T-helper 2 cell treated with Interferon-gamma antibody and Interleukin-4, amounts not matched to agents 5 μg/mL and 100 μg/mL, for 36 hours (primary cell): ENCODE measurements around the gene DHRS2.
"Not testable (repeated sequence)": the region's sequence is repeated elsewhere in the genome, so short reads cannot be mapped to it uniquely, and the experiment has no call there.

Source experiments
- DNase-seq: peaks from one replicate; pipeline ENCODE4 v3.0.0; 2021; ENCODE audit warnings: low spot score
- H3K27ac Mint-ChIP-seq: one replicate; pipeline ENCODE4 v1.8.0; 2021; ENCODE audit warnings: mild to moderate bottlenecking, mixed read lengths
- H3K27me3 Mint-ChIP-seq: one replicate; pipeline ENCODE4 v1.8.0; 2021; ENCODE audit warnings: low read depth, mixed read lengths
- H3K36me3 Mint-ChIP-seq: one replicate; pipeline ENCODE4 v1.8.0; 2021; ENCODE audit warnings: low read depth, mixed read lengths
- H3K4me1 Mint-ChIP-seq: one replicate; pipeline ENCODE4 v1.8.0; 2021; ENCODE audit warnings: low read depth, mixed read lengths
- H3K4me3 Mint-ChIP-seq: one replicate; pipeline ENCODE4 v1.8.0; 2022; ENCODE audit warnings: mild to moderate bottlenecking, moderate library complexity, mixed read lengths
- H3K9me3 Mint-ChIP-seq: one replicate; pipeline ENCODE4 v1.8.0; 2021; ENCODE audit warnings: mixed read lengths

The DHRS2 gene, protein sequence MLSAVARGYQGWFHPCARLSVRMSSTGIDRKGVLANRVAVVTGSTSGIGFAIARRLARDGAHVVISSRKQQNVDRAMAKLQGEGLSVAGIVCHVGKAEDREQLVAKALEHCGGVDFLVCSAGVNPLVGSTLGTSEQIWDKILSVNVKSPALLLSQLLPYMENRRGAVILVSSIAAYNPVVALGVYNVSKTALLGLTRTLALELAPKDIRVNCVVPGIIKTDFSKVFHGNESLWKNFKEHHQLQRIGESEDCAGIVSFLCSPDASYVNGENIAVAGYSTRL

DNA sequence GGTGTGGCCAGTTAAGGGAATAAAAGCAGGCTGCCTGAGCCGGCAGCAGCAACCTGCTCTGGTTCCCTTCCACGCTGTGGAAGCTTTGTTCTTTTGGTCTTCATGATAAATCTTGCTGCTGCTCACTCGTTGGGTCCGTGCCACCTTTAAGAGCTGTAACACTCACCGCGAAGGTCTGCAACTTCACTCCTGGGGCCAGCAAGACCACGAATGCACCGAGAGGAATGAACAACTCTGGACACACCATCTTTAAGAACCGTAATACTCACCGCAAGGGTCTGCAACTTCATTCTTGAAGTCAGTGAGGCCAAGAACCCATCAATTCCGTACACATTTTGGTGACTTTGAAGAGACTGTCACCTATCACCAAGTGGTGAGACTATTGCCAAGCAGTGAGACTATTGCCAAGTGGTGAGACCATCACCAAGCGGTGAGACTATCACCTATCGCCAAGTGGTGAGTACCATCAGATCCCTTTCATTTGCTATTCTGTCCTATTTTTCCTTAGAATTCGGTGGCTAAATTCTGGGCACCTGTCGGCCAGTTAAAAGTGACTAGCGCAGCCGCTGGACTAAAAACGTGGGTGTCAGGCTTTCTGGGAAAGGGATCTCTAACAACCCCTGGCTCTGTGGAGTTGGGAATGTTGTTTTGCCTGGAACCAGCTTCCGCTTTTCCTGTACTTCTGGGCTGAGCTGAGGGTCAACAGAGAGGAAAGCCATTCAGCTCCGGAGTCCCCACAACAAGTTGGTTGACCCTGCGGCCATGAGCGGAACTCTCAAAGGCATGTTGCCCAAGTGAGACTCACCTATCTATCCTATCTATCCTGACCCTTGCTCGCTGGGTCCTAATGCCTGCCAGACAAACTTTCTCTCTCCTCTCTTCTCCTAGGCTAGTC, at the start of gene DHRS2:
DHRS2 (plus strand) TSS at position 48 of the 895 bp plus-strand sequence. CDS start 2,501 bp downstream, outside the sequence.
- no peaks in the 10 kb centered on the region for H3K36me3 Mint-ChIP-seq
- no peaks in the 10 kb centered on the region for H3K27me3 Mint-ChIP-seq
- no peak within 1 kb of the TSS for H3K27ac Mint-ChIP-seq

DNA sequence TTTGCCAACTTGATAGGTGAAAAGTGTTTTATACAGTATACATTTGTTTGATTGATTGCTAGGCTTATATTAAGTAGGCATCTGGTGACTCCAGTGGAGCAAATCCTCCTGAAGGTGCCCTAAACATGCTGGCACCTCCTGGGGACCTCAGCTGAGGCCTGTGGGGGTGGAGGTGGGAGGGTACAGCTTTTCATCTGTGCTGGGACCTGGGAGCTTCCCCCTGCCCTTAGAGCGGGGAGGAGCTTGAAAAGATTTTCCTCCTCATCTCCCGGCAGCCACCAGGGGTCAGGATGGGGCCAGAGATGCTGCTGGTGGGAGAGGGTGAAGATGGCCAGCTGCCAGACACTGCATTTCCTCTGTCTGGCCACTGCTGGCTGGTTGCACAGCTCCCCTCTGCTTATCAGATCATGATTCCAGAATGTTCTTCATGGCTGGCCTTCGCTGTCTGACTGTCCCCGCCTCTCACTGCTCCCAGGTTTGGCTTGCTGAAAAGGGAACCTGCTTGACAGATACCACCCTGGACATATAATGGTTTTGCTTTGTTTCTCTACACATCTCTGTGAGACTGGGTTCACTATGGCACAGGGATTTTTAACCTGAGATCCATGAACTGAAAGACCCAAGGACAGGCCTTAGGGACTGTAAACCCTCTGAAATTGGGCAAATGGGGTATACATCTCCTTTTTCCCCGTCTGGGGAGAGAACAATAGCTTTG, 47.1 kb upstream of the DHRS2 start:
- Mint-ChIP-seq H3K4me3 (no peak overlapping the region), H3K27ac (no peak overlapping the region), H3K27me3 (peaks cover 14% of the 10 kb centered on the region), H3K4me1 (peaks cover 4% of the 10 kb centered on the region), H3K9me3 (no peaks in the 10 kb centered on the region), H3K36me3 (no peaks in the 10 kb centered on the region)
- DNase-seq = peak; percentile 71

More for the DNA sequence above, at the start of gene DHRS2:
- Mint-ChIP-seq H3K4me3 (no peak within 1 kb of the TSS), H3K4me1 (peaks cover 7% of the 10 kb centered on the region), H3K9me3 (no peaks in the 10 kb centered on the region)
- DNase-seq = no peak

DNA sequence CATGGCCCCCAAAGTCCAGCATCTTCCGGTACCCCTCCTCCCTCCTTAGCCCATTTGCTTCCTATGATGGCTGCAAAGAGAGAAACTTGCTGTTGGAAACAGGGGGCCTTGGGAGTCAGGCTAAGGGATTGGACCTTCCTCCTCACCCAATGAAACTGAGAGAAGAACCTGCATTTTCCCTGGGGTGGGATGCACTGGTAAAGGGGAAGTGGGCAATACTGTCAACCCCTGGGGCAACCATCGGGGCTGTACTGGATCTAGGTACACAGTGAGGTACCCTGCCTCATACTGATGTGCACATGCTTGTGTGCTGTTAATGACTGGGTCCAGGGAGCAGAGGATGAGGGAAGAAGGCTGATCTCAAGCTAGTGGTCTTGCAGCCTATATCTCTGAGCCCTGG, 46.6 kb upstream of the DHRS2 start:
- no peak for DNase-seq
- Mint-ChIP-seq H3K36me3 (no peaks in the 10 kb centered on the region), H3K4me3 (no peak overlapping the region), H3K27ac (no peak overlapping the region), H3K4me1 (peaks cover 4% of the 10 kb centered on the region), H3K27me3 (peaks cover 11% of the 10 kb centered on the region), H3K9me3 (no peaks in the 10 kb centered on the region)

DNA sequence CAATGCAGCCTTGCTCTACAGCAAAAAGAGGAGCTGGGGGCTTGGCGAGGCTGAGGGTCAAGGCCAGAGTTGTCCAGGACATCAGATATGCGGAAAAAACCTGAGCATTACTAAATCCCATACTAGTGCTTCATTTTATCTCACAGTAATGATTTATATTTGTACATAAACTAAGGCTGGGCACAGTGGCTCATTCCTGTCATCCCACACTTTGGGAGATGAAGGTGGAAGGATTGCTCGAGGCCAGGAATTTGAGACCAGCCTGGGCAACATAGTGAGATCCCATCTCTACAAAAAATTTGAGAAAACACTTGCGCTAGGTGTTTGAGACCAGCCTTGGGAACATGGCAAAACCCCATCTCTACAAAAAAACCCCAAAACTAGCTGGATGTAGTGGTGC, 46.0 kb upstream of the DHRS2 start:
- H3K36me3 Mint-ChIP-seq = no peaks in the 10 kb centered on the region
- H3K27me3 Mint-ChIP-seq = peaks cover 13% of the 10 kb centered on the region
- H3K4me3 Mint-ChIP-seq = no peak overlapping the region
- H3K4me1 Mint-ChIP-seq = peaks cover 4% of the 10 kb centered on the region
- no peak overlapping the region for H3K27ac Mint-ChIP-seq
- no peak for DNase-seq
- H3K9me3 Mint-ChIP-seq = no peaks in the 10 kb centered on the region

DNA sequence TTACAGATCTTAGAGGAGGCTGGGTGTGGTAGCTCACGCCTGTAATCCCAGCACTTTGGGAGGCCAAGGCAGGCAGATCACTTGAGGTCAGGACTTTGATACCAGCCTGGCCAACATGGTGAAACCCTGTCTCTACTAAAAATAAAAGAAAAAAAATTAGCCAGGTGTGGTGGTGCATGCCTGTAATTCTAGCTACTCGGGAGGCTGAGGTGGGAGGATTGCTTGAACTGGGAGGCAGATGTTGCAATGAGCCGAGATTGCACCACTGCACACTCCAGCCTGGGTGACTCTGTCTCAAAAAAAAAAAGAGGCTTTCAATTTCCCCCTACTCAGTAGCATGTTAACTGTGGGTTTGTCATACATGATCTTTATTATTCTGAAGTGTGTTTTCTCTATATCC, 42.0 kb upstream of the DHRS2 start:
- H3K4me1 Mint-ChIP-seq, DNase-seq, H3K27ac Mint-ChIP-seq, H3K9me3 Mint-ChIP-seq, H3K4me3 Mint-ChIP-seq, H3K27me3 Mint-ChIP-seq, H3K36me3 Mint-ChIP-seq: not testable (repeated sequence)

DNA sequence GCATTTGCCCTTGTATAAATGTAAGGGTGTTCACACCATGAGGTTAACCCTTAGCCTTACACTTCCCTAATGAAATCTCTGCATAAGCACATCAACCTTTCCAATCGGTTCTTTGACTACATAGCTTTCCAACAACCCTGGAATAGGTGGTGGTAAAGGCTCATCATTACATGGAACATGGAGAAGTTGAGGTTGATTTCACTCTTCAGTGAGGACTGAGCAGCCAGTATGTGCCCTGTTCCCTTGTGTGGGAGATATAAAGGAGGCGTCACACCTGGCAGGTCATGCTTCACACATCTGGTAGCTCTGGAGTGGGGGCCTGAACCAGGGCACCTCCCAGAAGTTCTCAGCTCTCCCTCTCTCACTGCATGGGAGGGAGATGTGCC, 35.8 kb upstream of the DHRS2 start:
- no peaks in the 10 kb centered on the region for H3K9me3 Mint-ChIP-seq

DNA sequence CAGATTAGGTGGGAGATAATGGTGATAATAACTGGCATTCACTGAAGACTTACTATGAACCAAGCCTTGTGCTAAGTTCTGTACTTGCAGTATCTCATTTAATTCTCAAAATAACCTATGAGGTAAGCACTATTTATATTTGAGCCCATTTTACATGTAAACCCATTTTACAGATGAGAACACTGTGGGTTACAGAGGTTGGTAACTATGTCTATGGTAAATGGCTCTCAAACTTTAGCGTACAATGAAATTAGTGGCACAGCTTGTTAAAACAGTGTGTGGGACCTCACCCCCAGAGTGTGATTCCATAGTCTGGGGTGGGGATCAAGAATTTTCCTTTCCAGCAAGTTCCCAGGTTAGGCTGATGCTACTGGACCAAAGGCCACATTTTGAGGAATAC, 35.4 kb upstream of the DHRS2 start:
- no peak for DNase-seq
- Mint-ChIP-seq H3K27ac (no peak overlapping the region), H3K36me3 (no peaks in the 10 kb centered on the region), H3K4me1 (peaks cover 4% of the 10 kb centered on the region), H3K9me3 (no peaks in the 10 kb centered on the region), H3K4me3 (no peak overlapping the region), H3K27me3 (no peaks in the 10 kb centered on the region)

More for the DNA sequence above, 35.8 kb upstream of the DHRS2 start:
- H3K27ac Mint-ChIP-seq = no peak overlapping the region
- no peak overlapping the region for H3K4me3 Mint-ChIP-seq
- DNase-seq = no peak
- no peaks in the 10 kb centered on the region for H3K36me3 Mint-ChIP-seq
- no peaks in the 10 kb centered on the region for H3K27me3 Mint-ChIP-seq
- no peaks in the 10 kb centered on the region for H3K4me1 Mint-ChIP-seq

DNA sequence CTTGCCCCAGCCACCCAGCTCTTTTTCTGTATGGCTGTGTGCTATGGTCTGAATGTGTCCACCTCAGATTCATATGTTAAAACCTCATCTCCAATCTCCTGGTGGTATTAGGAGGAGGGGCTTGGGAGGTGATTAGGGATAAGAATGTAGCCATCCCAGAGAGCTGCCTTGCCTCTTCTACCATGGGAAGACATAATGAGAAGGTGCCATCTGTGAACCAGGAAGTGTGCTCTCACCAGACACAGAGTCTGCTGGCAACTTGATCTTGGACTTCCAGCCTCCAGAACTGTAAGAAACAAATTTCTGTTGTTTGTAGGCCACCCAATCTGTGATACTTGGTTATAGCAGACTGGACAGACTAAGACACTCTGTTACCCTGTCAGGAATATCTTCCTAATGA, 34.7 kb upstream of the DHRS2 start:
- DNase-seq = no peak
- Mint-ChIP-seq H3K4me1 (peaks cover 7% of the 10 kb centered on the region), H3K9me3 (no peaks in the 10 kb centered on the region), H3K27ac (no peak overlapping the region), H3K4me3 (no peak overlapping the region), H3K36me3 (no peaks in the 10 kb centered on the region), H3K27me3 (no peaks in the 10 kb centered on the region)

DNA sequence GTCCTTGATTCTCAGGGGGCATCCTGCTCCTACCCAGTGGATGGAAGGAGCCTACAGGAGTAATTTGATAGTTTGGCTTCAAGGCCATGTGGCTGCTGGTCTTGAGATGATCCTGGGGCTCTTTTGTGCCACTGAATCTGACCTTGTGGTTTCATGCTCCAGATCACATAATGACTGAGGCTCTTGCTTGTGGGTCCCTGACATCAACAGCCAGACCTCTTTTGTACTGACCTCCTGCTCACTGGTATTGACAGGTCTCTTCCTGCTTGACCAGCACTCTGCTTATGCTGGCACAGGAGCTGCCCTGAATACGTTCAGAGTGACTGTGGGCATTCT, 34.4 kb upstream of the DHRS2 start:
- H3K36me3 Mint-ChIP-seq = no peaks in the 10 kb centered on the region
- H3K27me3 Mint-ChIP-seq = no peaks in the 10 kb centered on the region
- H3K4me1 Mint-ChIP-seq = peaks cover 10% of the 10 kb centered on the region
- H3K27ac Mint-ChIP-seq = no peak overlapping the region
- no peak overlapping the region for H3K4me3 Mint-ChIP-seq
- H3K9me3 Mint-ChIP-seq = no peaks in the 10 kb centered on the region
- no peak for DNase-seq

DNA sequence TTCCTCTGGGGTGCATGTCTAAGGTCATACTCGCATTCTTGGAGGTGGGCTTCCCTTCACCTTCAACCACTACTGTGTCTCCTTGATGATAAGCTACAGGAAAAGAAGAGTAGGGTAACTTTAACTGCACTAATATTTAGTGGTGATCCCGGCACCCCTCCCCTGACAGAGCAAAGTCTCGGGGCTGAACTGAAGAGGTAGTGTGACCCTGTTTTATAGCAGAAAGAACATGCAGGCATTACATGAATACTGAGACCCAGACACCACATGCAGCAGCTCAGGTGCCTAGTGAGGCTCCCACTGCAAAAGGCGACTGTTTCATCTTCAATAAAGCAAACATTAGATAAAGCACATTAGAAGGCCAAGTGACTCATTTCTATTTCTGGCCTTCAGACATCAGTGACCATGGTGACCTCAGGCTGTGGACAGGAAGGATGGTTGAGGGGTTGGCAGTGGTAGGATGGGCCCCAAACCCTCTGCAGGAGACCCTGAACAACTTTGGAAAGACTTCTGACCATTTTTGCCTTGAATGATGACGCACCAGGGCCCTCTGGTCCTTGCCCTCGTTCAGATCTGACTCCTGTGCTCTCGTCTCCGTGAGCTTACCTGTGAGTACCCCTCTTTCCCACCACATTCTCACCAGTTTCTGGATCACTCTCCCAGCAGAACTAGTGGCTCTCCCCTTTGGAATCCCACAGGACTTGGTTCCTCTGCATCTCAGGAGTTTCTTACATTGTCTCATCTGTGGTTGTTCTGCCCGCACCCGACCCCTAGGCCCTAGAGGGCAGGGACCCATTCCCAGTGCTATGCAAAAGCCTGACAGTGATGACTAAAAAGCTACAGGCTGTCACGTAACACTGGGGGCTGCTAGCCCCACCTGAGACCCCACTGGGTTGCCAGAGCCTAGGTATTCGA, 33.7 kb upstream of the DHRS2 start:
- H3K27ac Mint-ChIP-seq = no peak overlapping the region
- no peaks in the 10 kb centered on the region for H3K36me3 Mint-ChIP-seq
- peaks cover 12% of the 10 kb centered on the region for H3K4me1 Mint-ChIP-seq
- no peaks in the 10 kb centered on the region for H3K27me3 Mint-ChIP-seq
- DNase-seq = no peak
- no peaks in the 10 kb centered on the region for H3K9me3 Mint-ChIP-seq
- H3K4me3 Mint-ChIP-seq = no peak overlapping the region

DNA sequence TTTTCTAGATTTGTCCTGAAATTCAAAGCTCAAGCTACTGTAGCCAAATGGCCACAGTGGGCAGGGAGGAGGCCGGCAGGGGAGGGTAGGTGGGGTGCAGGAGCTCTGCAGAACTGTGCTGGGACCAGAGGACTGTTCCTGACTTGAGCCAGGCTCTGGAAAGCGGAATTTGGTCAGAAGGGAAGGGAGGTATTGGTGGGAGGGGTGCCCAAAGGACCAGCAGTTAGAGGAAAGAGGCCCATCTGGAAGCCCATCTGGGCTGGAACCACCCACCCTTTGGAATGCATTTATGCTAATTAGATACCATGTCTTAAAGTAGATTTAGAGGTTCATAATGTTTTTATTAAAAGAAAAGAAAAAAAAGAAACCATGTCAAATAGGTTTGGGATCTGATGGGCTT, 33.1 kb upstream of the DHRS2 start:
- DNase-seq = no peak
- no peak overlapping the region for H3K27ac Mint-ChIP-seq
- no peaks in the 10 kb centered on the region for H3K27me3 Mint-ChIP-seq
- no peak overlapping the region for H3K4me3 Mint-ChIP-seq
- H3K9me3 Mint-ChIP-seq = no peaks in the 10 kb centered on the region
- H3K4me1 Mint-ChIP-seq = peaks cover 12% of the 10 kb centered on the region
- no peaks in the 10 kb centered on the region for H3K36me3 Mint-ChIP-seq

DNA sequence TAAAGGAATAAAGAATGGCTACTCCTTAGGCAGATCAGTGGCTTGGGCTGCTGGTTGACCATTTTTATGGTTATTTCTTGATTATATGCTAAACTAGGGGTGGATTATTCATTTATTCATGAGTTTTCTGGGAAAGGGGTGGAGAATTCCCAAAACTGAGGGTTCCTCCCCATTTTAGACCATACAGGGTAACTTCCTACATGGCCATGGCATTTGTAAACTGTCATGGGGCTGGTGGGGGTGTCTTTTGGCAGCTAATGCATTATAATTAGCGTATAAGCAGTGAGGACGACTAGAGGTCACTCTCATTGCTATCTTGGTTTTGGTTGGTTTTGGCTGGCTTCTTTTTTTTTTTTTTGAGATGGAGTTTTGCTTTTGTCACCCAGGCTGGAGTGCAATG, 32.0 kb upstream of the DHRS2 start:
- no peaks in the 10 kb centered on the region for H3K27me3 Mint-ChIP-seq
- no peak overlapping the region for H3K4me3 Mint-ChIP-seq
- peaks cover 6% of the 10 kb centered on the region for H3K9me3 Mint-ChIP-seq
- no peak for DNase-seq
- H3K36me3 Mint-ChIP-seq = peaks cover 2% of the 10 kb centered on the region
- peaks cover 15% of the 10 kb centered on the region for H3K4me1 Mint-ChIP-seq
- no peak overlapping the region for H3K27ac Mint-ChIP-seq

DNA sequence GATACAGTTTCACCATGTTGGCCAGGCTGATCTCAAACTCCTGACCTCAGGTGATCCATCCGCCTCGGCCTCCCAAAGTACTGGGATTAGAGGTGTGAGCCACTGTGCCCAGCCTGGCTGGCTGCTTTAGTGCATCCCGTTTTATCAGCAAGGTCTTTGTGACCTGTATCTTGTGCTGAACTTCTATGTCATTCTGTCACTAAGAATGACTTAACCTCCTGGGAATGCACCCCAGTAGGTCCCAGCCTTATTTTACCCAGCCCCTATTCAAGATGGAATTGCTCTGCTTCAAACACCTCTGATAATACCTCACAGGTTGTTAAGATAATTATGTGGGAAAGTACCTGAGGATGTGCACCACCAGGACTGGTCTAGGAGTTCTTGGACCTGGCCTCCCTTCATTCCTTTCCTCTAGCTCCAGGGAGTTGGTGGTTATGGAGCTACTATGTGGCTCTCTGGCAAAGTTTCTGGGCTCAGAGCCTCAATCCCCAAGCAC, 31.4 kb upstream of the DHRS2 start:
- H3K4me1 Mint-ChIP-seq = peaks cover 18% of the 10 kb centered on the region
- H3K9me3 Mint-ChIP-seq = peaks cover 8% of the 10 kb centered on the region
- no peak for DNase-seq
- H3K36me3 Mint-ChIP-seq = peaks cover 2% of the 10 kb centered on the region
- no peaks in the 10 kb centered on the region for H3K27me3 Mint-ChIP-seq
- H3K4me3 Mint-ChIP-seq = no peak overlapping the region
- H3K27ac Mint-ChIP-seq = no peak overlapping the region
